ENCODE measurements around the gene PUS3.
"Not testable (repeated sequence)": the region's sequence is repeated elsewhere in the genome, so short reads cannot be mapped to it uniquely, and the experiment has no call there.

Gene PUS3

DNA sequence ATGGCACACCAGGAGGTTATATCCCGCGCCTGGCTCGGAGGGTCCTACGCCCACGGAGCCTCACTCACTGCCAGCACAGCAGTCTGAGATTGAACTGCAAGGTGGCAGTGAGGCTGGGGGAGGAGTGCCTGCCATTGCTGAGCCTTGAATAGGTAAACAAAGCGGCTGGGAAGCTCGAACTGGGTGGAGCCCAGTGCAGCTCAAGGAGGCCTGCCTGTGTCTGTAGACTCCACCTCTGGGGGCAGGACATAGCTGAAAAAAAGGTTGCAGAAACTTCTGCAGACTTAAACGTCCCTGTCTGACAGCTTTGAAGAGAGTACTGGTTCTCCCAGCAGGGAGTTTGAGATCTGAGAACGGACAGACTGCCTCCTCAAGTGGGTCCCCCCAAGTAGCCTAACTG lies 45.3 kb downstream of the PUS3 start:
- not testable (repeated sequence) for DNase-seq

DNA sequence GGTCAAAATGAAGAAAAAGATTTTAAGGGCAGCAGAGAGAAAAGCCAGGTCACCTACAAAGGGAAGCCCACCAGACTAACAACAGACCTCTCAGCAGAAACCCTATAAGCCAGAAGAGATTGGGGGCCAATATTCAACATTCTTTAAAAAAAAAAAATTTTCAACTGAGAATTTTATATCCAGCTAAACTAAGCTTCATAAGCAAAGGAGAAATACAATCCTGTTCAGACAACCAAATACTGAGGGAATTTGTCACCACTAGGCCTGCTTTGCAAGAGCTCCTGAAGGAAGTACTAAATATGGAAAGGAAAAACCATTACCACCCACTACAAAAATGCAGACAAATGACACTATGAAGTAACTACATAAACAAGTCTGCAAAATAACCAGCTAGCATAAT lies 56.8 kb downstream of the PUS3 start:
- no peak for DNase-seq
